HEK293 (cell line): ENCODE data around the gene DDX10.

Source experiments
- CTCF ChIA-PET: fragments of 350-600 bp; formaldehyde crosslinking; extraction: SDS; loops from one replicate; lab custom pipeline; 2021; ENCODE audit warnings: antibody characterized with exemption; lab: Yijun Ruan, JAX
- POLR2A ChIA-PET: fragments of 300-600 bp; formaldehyde crosslinking; extraction: SDS; loops from one replicate; lab custom pipeline; 2020; ENCODE audit warnings: antibody characterized with exemption, inconsistent platforms; lab: Yijun Ruan, JAX
- H3K27ac ChIP-seq: fragments of 200-500 bp; sonication (Bioruptor generic); 2 replicates; pipeline ENCODE4 v1.5.1; 2014; ENCODE audit warnings: low read depth, low read length, control low read depth, inconsistent platforms; ENCODE audit errors: extremely low read depth
- H3K36me3 ChIP-seq, 2 experiments: fragments of 200-500 bp in 1 of 2; sonication (Bioruptor generic) in 1 of 2; 1 replicate in 1 of 2; 2 replicates in 1 of 2; pipeline ENCODE4 v1.5.1; 2014 to 2017; ENCODE audit warnings: inconsistent platforms in 2 of 2, low read length in 2 of 2; ENCODE audit not compliant: control insufficient read depth in 2 of 2, insufficient read depth in 1 of 2
- H3K4me1 ChIP-seq: fragments of 200-500 bp; sonication (Bioruptor generic); 2 replicates; pipeline ENCODE4 v1.5.1; 2014; ENCODE audit warnings: mild to moderate bottlenecking, low read length, inconsistent platforms; ENCODE audit not compliant: control insufficient read depth, insufficient read depth
- H3K4me3 ChIP-seq: 2 replicates; pipeline ENCODE4 v1.5.1; 2011; ENCODE audit warnings: low read depth, mild to moderate bottlenecking, control low read depth, low read length, moderate library complexity
- H3K9me3 ChIP-seq: fragments of 200-500 bp; sonication (Bioruptor generic); 2 replicates; pipeline ENCODE4 v1.5.1; 2014; ENCODE audit warnings: low read depth, low read length, inconsistent platforms; ENCODE audit not compliant: control insufficient read depth, insufficient read depth
- KLF8 ChIP-seq: fragments of 450-650 bp; formaldehyde crosslinking; IDR thresholded peaks from 2 replicates; pipeline ENCODE4 v1.5.1; 2016; ENCODE audit warnings: missing biosample characterization, missing genetic modification characterization
- SP2 ChIP-seq: fragments of 450-650 bp; formaldehyde crosslinking; IDR thresholded peaks from 2 replicates; pipeline ENCODE4 v1.5.1; 2016; ENCODE audit warnings: missing biosample characterization, missing genetic modification characterization
- SP3 ChIP-seq: fragments of 450-650 bp; formaldehyde crosslinking; IDR thresholded peaks from 2 replicates; pipeline ENCODE4 v1.5.1; 2016; ENCODE audit warnings: missing biosample characterization, missing genetic modification characterization
- SP7 ChIP-seq: fragments of 450-650 bp; formaldehyde crosslinking; IDR thresholded peaks from 2 replicates; pipeline ENCODE4 v1.5.1; 2016; ENCODE audit warnings: missing biosample characterization, missing genetic modification characterization
- ZBTB1 ChIP-seq: fragments of 450-650 bp; formaldehyde crosslinking; IDR thresholded peaks from 2 replicates; pipeline ENCODE4 v1.5.1; 2016; ENCODE audit warnings: missing biosample characterization, missing genetic modification characterization
- ZBTB26 ChIP-seq: fragments of 450-650 bp; formaldehyde crosslinking; optimal IDR thresholded peaks from 2 replicates; pipeline ENCODE3; 2016; ENCODE audit warnings: missing biosample characterization, mild to moderate bottlenecking, missing genetic modification characterization
- ZFHX2 ChIP-seq: fragments of 450-650 bp; formaldehyde crosslinking; conservative IDR thresholded peaks from 2 replicates; pipeline ENCODE4 v1.5.1; 2016; ENCODE audit warnings: missing biosample characterization, missing genetic modification characterization
- ZNF140 ChIP-seq: fragments of 450-650 bp; formaldehyde crosslinking; IDR thresholded peaks from 2 replicates; pipeline ENCODE4 v1.5.1; 2016; ENCODE audit warnings: missing biosample characterization, missing genetic modification characterization
- ZNF23 ChIP-seq: fragments of 450-650 bp; formaldehyde crosslinking; IDR thresholded peaks from 2 replicates; pipeline ENCODE4 v1.5.1; 2016; ENCODE audit warnings: missing biosample characterization, missing genetic modification characterization, borderline replicate concordance
- ZNF274 ChIP-seq, 2 experiments: fragments of 200-500 bp in 1 of 2; fragments of 450-650 bp in 1 of 2; sonication (Bioruptor generic) in 1 of 2; formaldehyde crosslinking in 1 of 2; IDR thresholded peaks; 2 replicates each; pipeline versions ENCODE4 v1.5.1 to v1.6.1; 2014 to 2016; ENCODE audit warnings: borderline replicate concordance in 1 of 2, inconsistent platforms in 1 of 2, low read length in 1 of 2, missing biosample characterization in 1 of 2, missing genetic modification characterization in 1 of 2
- ZNF302 ChIP-seq: fragments of 450-650 bp; formaldehyde crosslinking; IDR thresholded peaks from 2 replicates; pipeline ENCODE4 v1.5.1; 2016; ENCODE audit warnings: missing biosample characterization, missing genetic modification characterization, low read depth
- ZNF341 ChIP-seq: fragments of 450-650 bp; formaldehyde crosslinking; IDR thresholded peaks from 2 replicates; pipeline ENCODE4; 2016; ENCODE audit warnings: low read depth, missing biosample characterization, missing genetic modification characterization
- ZNF544 ChIP-seq: fragments of 450-650 bp; formaldehyde crosslinking; IDR thresholded peaks from 2 replicates; pipeline ENCODE4 v1.5.0; 2017; ENCODE audit warnings: missing biosample characterization, missing genetic modification characterization
- ZNF558 ChIP-seq: fragments of 450-650 bp; formaldehyde crosslinking; IDR thresholded peaks from 2 replicates; pipeline ENCODE4 v1.5.1; 2016; ENCODE audit warnings: missing biosample characterization, missing genetic modification characterization
- ZNF560 ChIP-seq: fragments of 450-650 bp; formaldehyde crosslinking; IDR thresholded peaks from 2 replicates; pipeline ENCODE4 v1.5.1; 2017; ENCODE audit warnings: missing biosample characterization, missing genetic modification characterization, borderline replicate concordance
- ZNF664 ChIP-seq: fragments of 450-650 bp; formaldehyde crosslinking; IDR thresholded peaks from 2 replicates; pipeline ENCODE4 v1.5.1; 2016; ENCODE audit warnings: missing biosample characterization, missing genetic modification characterization
- ZSCAN23 ChIP-seq: fragments of 450-650 bp; formaldehyde crosslinking; IDR thresholded peaks from 2 replicates; pipeline ENCODE4 v1.5.1; 2016; ENCODE audit warnings: missing biosample characterization, missing genetic modification characterization
- TF ChIP-seq, protein P1 (sequence below): fragments of 450-650 bp; formaldehyde crosslinking; IDR thresholded peaks from 2 replicates; pipeline ENCODE4 v1.5.1; 2016; ENCODE audit warnings: missing biosample characterization, missing genetic modification characterization, borderline replicate concordance
- TF ChIP-seq, protein P2 (sequence below): fragments of 450-650 bp; formaldehyde crosslinking; IDR thresholded peaks from 2 replicates; pipeline ENCODE4 v1.5.1; 2016; ENCODE audit warnings: missing biosample characterization, missing genetic modification characterization

DDX10 gene

DNA sequence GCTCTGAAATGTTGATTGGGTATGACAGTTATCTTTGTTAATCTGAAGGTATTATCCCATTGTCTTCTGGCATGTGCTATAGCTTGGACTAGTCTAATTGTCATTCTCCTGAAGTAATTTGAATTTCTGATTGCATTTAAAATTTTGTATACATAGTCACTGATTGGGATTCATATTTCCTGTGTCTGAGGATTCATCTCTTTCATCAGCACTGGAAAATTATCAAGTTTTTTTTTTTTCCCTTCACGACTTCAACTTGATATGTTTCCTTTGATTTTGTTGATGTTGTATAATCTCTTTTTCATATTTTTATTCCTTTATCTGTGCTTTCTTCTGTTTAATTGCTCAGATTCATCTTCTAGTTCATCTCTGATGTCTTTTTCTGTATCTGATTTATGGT lies 104.1 kb downstream of the DDX10 start:
- ChIA-PET POLR2A (no interaction called here), CTCF (no interaction called here)
- Histone ChIP-seq H3K4me1 (no peaks in the 10 kb centered on the region), H3K36me3 (no peaks in the 10 kb centered on the region)
- TF ChIP-seq ZNF302 (tag by site-specific recombination) (no peak), ZNF558 (tag by site-specific recombination) (peak; percentile 97), ZSCAN23 (tag by site-specific recombination) (no peak)
- TF ChIP-seq, all 188 proteins: peak for 1
- Histone ChIP-seq H3K4me3 (no peak overlapping the region), H3K27ac (no peak overlapping the region), H3K9me3 (no peaks in the 10 kb centered on the region)

DNA sequence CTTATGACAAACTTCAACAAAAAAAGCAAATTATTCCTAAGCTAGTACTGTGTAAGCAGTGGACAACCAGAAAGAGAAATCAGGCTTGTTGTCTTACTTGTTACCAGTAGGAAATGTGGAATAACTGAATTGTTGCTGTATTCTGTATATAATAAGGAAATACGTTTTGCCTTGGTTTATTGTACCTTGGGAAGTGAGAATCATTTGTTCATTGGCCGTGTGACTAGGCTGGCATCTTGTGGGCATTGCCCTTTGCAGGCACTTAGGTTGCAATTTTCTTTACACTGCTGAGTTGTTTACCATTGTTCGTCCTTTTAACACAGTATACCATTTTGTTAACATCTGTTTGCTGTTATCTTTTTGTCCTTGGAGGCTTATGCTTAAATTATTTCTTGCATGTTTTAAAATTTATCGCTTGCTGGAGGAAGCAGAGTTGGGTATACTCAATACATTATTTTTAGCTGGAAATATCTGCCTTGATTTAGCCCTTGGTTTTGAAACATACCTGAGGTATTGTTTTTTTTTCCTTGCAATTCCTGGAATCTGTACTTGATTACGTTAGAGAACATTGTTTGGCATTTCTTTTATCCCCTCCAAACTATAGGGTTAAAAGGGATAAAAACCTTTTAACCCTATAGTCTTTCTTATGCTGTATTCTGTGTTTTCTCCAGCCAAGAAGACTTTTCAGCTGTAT lies 109.3 kb downstream of the DDX10 start:
- POLR2A ChIA-PET = no interaction called here
- no peak overlapping the region for H3K27ac ChIP-seq
- CTCF ChIA-PET = interaction anchor here (0.7 to 1.0 kb wide), 2 partner anchors 25 to 76 kb away, joined by 3 to 6 read pairs; no protein-coding TSS in a partner anchor
- no peaks in the 10 kb centered on the region for H3K4me1 ChIP-seq
- no peaks in the 10 kb centered on the region for H3K9me3 ChIP-seq
- H3K4me3 ChIP-seq = no peak overlapping the region
- H3K36me3 ChIP-seq = no peaks in the 10 kb centered on the region
- TF ChIP-seq ZNF341 (tag by site-specific recombination) (no peak), ZNF140 (tag by site-specific recombination) (no peak), ZNF23 (tag by site-specific recombination) (no peak), KLF8 (tag by site-specific recombination) (no peak), SP7 (tag by site-specific recombination) (no peak), ZNF664 (tag by site-specific recombination) (no peak), SP3 (no peak), ZNF274 (IDR thresholded peaks at IDR 0.05; ENCODE audit: low read length) (no peak), ZNF274 (tag by site-specific recombination; IDR thresholded peaks at IDR 0.05; ENCODE audit: borderline replicate concordance) (no peak), SP2 (tag by site-specific recombination) (no peak), ZBTB26 (tag by site-specific recombination) (no peak), ZBTB1 (tag by site-specific recombination) (no peak), ZNF544 (no peak), ZFHX2 (tag by site-specific recombination) (no peak), ZNF560 (tag by site-specific recombination) (no peak)
- TF ChIP-seq, protein P1, sequence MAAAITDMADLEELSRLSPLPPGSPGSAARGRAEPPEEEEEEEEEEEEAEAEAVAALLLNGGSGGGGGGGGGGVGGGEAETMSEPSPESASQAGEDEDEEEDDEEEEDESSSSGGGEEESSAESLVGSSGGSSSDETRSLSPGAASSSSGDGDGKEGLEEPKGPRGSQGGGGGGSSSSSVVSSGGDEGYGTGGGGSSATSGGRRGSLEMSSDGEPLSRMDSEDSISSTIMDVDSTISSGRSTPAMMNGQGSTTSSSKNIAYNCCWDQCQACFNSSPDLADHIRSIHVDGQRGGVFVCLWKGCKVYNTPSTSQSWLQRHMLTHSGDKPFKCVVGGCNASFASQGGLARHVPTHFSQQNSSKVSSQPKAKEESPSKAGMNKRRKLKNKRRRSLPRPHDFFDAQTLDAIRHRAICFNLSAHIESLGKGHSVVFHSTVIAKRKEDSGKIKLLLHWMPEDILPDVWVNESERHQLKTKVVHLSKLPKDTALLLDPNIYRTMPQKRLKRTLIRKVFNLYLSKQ (tag by site-specific recombination) = no peak
- TF ChIP-seq, protein P2, sequence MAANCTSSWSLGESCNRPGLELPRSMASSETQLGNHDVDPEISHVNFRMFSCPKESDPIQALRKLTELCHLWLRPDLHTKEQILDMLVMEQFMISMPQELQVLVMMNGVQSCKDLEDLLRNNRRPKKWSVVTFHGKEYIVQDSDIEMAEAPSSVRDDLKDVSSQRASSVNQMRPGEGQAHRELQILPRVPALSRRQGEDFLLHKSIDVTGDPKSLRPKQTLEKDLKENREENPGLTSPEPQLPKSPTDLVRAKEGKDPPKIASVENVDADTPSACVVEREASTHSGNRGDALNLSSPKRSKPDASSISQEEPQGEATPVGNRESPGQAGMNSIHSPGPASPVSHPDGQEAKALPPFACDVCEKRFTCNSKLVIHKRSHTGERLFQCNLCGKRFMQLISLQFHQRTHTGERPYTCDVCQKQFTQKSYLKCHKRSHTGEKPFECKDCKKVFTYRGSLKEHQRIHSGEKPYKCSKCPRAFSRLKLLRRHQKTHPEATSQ = no peak
